ENCODE data around the gene COL5A2. TPM values are rescaled to one million over a fixed set of nuclear protein-coding genes. Genes with fewer than 3 reads are reported as not detected.

Gene COL5A2
- total and polyA plus RNA-seq, 9 of the 15 experiments (the other 6 are each of a cell fraction or from before 2014, with no cell fraction given) = 0.01 to 0.54 (median 0.19) TPM

DNA sequence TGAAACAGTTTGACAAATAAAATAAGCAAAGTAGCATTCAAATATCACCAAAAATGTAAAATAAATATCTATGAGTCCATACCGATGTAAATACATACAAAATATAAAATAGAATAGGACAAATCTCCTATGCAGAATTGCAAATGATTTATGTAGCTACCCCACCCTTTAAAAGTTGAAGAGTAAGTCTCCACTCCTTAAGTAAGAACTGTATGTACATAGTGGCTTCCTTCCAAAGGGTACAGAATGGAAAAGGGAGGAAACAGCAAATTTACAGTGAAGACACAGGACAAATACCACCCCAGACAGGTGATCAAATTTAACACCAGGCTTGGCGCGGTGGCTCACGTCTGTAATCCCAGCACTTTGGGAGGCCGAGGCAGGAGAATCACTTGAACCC lies 40.8 kb downstream of the COL5A2 start (continued):
- TF ChIP-seq, protein P1, sequence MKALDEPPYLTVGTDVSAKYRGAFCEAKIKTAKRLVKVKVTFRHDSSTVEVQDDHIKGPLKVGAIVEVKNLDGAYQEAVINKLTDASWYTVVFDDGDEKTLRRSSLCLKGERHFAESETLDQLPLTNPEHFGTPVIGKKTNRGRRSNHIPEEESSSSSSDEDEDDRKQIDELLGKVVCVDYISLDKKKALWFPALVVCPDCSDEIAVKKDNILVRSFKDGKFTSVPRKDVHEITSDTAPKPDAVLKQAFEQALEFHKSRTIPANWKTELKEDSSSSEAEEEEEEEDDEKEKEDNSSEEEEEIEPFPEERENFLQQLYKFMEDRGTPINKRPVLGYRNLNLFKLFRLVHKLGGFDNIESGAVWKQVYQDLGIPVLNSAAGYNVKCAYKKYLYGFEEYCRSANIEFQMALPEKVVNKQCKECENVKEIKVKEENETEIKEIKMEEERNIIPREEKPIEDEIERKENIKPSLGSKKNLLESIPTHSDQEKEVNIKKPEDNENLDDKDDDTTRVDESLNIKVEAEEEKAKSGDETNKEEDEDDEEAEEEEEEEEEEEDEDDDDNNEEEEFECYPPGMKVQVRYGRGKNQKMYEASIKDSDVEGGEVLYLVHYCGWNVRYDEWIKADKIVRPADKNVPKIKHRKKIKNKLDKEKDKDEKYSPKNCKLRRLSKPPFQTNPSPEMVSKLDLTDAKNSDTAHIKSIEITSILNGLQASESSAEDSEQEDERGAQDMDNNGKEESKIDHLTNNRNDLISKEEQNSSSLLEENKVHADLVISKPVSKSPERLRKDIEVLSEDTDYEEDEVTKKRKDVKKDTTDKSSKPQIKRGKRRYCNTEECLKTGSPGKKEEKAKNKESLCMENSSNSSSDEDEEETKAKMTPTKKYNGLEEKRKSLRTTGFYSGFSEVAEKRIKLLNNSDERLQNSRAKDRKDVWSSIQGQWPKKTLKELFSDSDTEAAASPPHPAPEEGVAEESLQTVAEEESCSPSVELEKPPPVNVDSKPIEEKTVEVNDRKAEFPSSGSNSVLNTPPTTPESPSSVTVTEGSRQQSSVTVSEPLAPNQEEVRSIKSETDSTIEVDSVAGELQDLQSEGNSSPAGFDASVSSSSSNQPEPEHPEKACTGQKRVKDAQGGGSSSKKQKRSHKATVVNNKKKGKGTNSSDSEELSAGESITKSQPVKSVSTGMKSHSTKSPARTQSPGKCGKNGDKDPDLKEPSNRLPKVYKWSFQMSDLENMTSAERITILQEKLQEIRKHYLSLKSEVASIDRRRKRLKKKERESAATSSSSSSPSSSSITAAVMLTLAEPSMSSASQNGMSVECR (CRISPR knock-in tag; IDR thresholded peaks at IDR 0.05) = no peak
- TF ChIP-seq NFIC (IDR thresholded peaks at IDR 0.05) (no peak), ZEB2 (IDR thresholded peaks at IDR 0.05) (no peak), E2F3 (CRISPR knock-in tag; IDR thresholded peaks at IDR 0.05) (no peak)

DNA sequence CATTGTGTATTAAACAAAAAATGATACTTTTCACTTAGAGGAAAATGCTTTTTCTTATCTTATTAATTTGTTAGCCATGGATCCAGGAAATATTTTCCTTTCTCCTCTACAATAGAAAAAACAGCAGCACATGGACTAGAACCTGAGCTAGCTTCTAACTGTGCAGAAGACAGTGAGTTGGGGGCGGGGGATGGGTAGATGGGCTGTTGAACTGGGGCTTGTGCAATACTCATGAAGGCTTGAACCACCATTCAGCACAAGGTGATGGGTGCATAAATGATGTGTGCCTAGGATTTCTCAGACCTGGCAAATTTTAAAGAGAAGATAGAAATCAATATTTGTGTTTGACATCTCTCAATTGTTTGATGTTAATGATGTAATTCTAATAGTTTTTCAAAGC lies 42.0 kb downstream of the COL5A2 start:
- TF ChIP-seq LEF1 (IDR thresholded peaks at IDR 0.05) = no peak
- Histone ChIP-seq H3K27ac (ENCODE audit: extremely low read depth, low read depth, low read length) (no peak overlapping the region), H3K27me3 (ENCODE audit: control insufficient read depth in 2 of 2, insufficient read depth in 2 of 2, low read length in 2 of 2) (no peaks in the 10 kb centered on the region), H3K9me1 (ENCODE audit: control insufficient read depth, insufficient read depth, low read length) (no peaks in the 10 kb centered on the region), H3K36me3 (ENCODE audit: control insufficient read depth, insufficient read depth, low read length) (no peaks in the 10 kb centered on the region), H2AFZ (ENCODE audit: low read depth, low read length) (no peak overlapping the region), H3K9ac (ENCODE audit: insufficient read depth in 1 of 2, low read depth in 2 of 2, low read length in 2 of 2) (no peak overlapping the region), H3K4me3 (no peak overlapping the region), H4K20me1 (replicated peaks; ENCODE audit: control insufficient read depth, insufficient read depth, low read length) (no peaks in the 10 kb centered on the region), H3K79me2 (ENCODE audit: control insufficient read depth, insufficient read depth, low read length) (no peaks in the 10 kb centered on the region), H3K4me2 (ENCODE audit: insufficient read depth, low read length) (no peak overlapping the region), H3K4me1 (replicated peaks in 1 of 2; ENCODE audit: control insufficient read depth in 2 of 2, insufficient read depth in 2 of 2, low read length in 2 of 2) (no peaks in the 10 kb centered on the region), H3K9me3 (replicated peaks; ENCODE audit: control insufficient read depth, insufficient read depth, low read depth, low read length) (no peaks in the 10 kb centered on the region)
- 0% methylated on average over 1 of the region's 1 CpG for WGBS (ENCODE audit: insufficient coverage, low coverage, missing lambda C conversion rate)
- POLR2A ChIA-PET = no interaction called here
- DNase-seq (ENCODE audit: extremely low read depth in 1 of 4, low spot score in 3 of 4) (no peak), ATAC-seq (no peak), FAIRE-seq (no peak)
- in situ Hi-C loops (cut with MboI) (no loop called here), intact Hi-C loops (cut with micrococcal nuclease) (no loop called here)
- CTCF ChIA-PET (ENCODE audit: low intra/inter-chr PET ratio) = no interaction called here
- BruUV-seq (replicated peaks) = no TSS peak
